SK-N-SH treated with all-trans-retinoic acid at 6 μM for 48 hours (cell line): Measurements from ENCODE around the gene PXK.

Experiments used
- ATAC-seq: fragments of 200-7000 bp; cut with Tn5 transposase; 3 replicates; pipeline ENCODE4 v1.9.1; 2020; ENCODE audit warnings: mild to moderate bottlenecking, moderate library complexity
- ARNTL ChIP-seq: fragments of 450-650 bp; formaldehyde crosslinking; IDR thresholded peaks from 2 replicates; pipeline ENCODE4 v1.5.0; 2020; ENCODE audit warnings: low read depth, mild to moderate bottlenecking, moderate library complexity, borderline replicate concordance
- CSDC2 ChIP-seq: fragments of 250-450 bp; sonication (Bioruptor Pico); IDR thresholded peaks from 2 replicates; pipeline ENCODE4 v1.5.0; 2020; ENCODE audit warnings: mild to moderate bottlenecking, moderate library complexity
- ESRRG ChIP-seq: fragments of 250-450 bp; sonication (Bioruptor Pico); IDR thresholded peaks from 2 replicates; pipeline ENCODE4 v1.6.1; 2021; ENCODE audit warnings: mild to moderate bottlenecking
- ISL1 ChIP-seq: fragments of 250-450 bp; sonication (Bioruptor Pico); IDR thresholded peaks from 2 replicates; pipeline ENCODE4 v2.1.2; 2022; ENCODE audit warnings: mild to moderate bottlenecking, moderate library complexity
- PATZ1 ChIP-seq: fragments of 250-450 bp; sonication (Bioruptor Pico); IDR thresholded peaks from 2 replicates; pipeline ENCODE4 v1.8.0; 2020; ENCODE audit warnings: mild to moderate bottlenecking, moderate library complexity, borderline replicate concordance
- POU6F1 ChIP-seq: fragments of 250-450 bp; sonication (Bioruptor Pico); IDR thresholded peaks from 2 replicates; pipeline ENCODE4 v1.8.0; 2021; ENCODE audit warnings: low read depth, mild to moderate bottlenecking, moderate library complexity, borderline replicate concordance
- PPARA ChIP-seq: fragments of 250-450 bp; sonication (Bioruptor Pico); IDR thresholded peaks from 2 replicates; pipeline ENCODE4 v1.5.0; 2020; ENCODE audit warnings: mild to moderate bottlenecking, borderline replicate concordance
- RARB ChIP-seq: fragments of 250-450 bp; sonication (Bioruptor Pico); IDR thresholded peaks from 2 replicates; pipeline ENCODE4 v1.8.0; 2021; ENCODE audit warnings: mild to moderate bottlenecking, moderate library complexity
- SNAI2 ChIP-seq: fragments of 250-450 bp; sonication (Bioruptor Pico); IDR thresholded peaks from 2 replicates; pipeline ENCODE4 v1.5.0; 2020; ENCODE audit warnings: mild to moderate bottlenecking, moderate library complexity
- TCF4 ChIP-seq: fragments of 250-450 bp; sonication (Bioruptor Pico); IDR thresholded peaks from 2 replicates; pipeline ENCODE4 v1.8.0; 2021; ENCODE audit warnings: mild to moderate bottlenecking, moderate library complexity, borderline replicate concordance
- TOX ChIP-seq: fragments of 250-450 bp; sonication (Bioruptor Pico); IDR thresholded peaks from 2 replicates; pipeline ENCODE4 v1.8.0; 2021; ENCODE audit warnings: mild to moderate bottlenecking, moderate library complexity, borderline replicate concordance
- ZFP3 ChIP-seq: fragments of 250-450 bp; sonication (Bioruptor Pico); IDR thresholded peaks from 2 replicates; pipeline ENCODE4 v1.5.0; 2020; ENCODE audit warnings: mild to moderate bottlenecking, moderate library complexity
- ZFP30 ChIP-seq: fragments of 450-650 bp; formaldehyde crosslinking; IDR thresholded peaks from 2 replicates; pipeline ENCODE4 v1.5.0; 2022; ENCODE audit warnings: mild to moderate bottlenecking, moderate library complexity
- ZNF565 ChIP-seq: fragments of 450-650 bp; formaldehyde crosslinking; conservative IDR thresholded peaks from 2 replicates; pipeline ENCODE4 v1.5.0; 2020; ENCODE audit warnings: low read depth, mild to moderate bottlenecking, moderate library complexity
- ZNF70 ChIP-seq: fragments of 450-650 bp; formaldehyde crosslinking; IDR thresholded peaks from 2 replicates; pipeline ENCODE4 v1.5.0; 2020; ENCODE audit warnings: mild to moderate bottlenecking, moderate library complexity
- ZNF8 ChIP-seq: fragments of 450-650 bp; formaldehyde crosslinking; IDR thresholded peaks from 2 replicates; pipeline ENCODE4 v1.5.0; 2020; ENCODE audit warnings: mild to moderate bottlenecking, moderate library complexity
- TF ChIP-seq, protein P1 (sequence below): fragments of 250-450 bp; sonication (Bioruptor Pico); IDR thresholded peaks from 2 replicates; pipeline ENCODE4 v1.5.0; 2020; ENCODE audit warnings: mild to moderate bottlenecking, moderate library complexity
- TF ChIP-seq, protein P2 (sequence below): fragments of 250-450 bp; sonication (Bioruptor Pico); IDR thresholded peaks from 2 replicates; pipeline ENCODE4 v1.5.1; 2021; ENCODE audit warnings: mild to moderate bottlenecking, moderate library complexity
- TF ChIP-seq, protein P3 (sequence below): fragments of 250-450 bp; sonication (Bioruptor Pico); IDR thresholded peaks from 2 replicates; pipeline ENCODE4 v1.5.1; 2020; ENCODE audit warnings: low read depth, mild to moderate bottlenecking, moderate library complexity

The PXK gene

DNA sequence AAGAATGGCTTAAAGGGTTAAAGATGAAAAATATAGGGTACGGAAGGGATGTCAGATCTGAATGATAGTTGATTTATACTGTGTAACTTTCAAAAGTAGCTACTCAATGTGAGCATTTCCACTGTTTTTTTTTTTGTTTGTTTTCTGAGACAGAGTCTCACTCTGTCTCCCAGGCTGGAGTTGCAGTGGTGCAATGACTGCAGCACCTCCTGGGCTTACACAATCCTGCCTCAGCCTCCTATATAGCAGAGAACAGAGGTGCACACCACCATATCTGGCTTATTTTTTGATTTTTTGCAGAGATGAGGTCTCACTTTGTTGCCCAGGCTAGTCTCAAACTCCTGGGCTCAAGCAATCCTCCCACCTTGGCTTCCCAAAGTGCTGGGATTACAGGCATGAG, 9.9 kb upstream of the PXK start:
- ATAC-seq = no peak
- TF ChIP-seq RARB (CRISPR knock-in tag) = no peak
- TF ChIP-seq, protein P1, sequence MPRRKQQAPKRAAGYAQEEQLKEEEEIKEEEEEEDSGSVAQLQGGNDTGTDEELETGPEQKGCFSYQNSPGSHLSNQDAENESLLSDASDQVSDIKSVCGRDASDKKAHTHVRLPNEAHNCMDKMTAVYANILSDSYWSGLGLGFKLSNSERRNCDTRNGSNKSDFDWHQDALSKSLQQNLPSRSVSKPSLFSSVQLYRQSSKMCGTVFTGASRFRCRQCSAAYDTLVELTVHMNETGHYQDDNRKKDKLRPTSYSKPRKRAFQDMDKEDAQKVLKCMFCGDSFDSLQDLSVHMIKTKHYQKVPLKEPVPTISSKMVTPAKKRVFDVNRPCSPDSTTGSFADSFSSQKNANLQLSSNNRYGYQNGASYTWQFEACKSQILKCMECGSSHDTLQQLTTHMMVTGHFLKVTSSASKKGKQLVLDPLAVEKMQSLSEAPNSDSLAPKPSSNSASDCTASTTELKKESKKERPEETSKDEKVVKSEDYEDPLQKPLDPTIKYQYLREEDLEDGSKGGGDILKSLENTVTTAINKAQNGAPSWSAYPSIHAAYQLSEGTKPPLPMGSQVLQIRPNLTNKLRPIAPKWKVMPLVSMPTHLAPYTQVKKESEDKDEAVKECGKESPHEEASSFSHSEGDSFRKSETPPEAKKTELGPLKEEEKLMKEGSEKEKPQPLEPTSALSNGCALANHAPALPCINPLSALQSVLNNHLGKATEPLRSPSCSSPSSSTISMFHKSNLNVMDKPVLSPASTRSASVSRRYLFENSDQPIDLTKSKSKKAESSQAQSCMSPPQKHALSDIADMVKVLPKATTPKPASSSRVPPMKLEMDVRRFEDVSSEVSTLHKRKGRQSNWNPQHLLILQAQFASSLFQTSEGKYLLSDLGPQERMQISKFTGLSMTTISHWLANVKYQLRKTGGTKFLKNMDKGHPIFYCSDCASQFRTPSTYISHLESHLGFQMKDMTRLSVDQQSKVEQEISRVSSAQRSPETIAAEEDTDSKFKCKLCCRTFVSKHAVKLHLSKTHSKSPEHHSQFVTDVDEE (CRISPR knock-in tag) = no peak
- no peak for TF ChIP-seq ZFP30 (CRISPR knock-in tag)
- TF ChIP-seq ARNTL (CRISPR knock-in tag) = no peak
- TF ChIP-seq ISL1 (CRISPR knock-in tag) = no peak
- TF ChIP-seq ZNF565 = no peak

- no peak for ATAC-seq
- TF ChIP-seq TOX (CRISPR knock-in tag) (no peak), PATZ1 (CRISPR knock-in tag) (no peak), ZNF70 (CRISPR knock-in tag) (no peak), RARB (CRISPR knock-in tag) (no peak), ESRRG (CRISPR knock-in tag) (no peak), PPARA (CRISPR knock-in tag) (no peak), TCF4 (no peak), SNAI2 (CRISPR knock-in tag) (no peak), ZFP30 (CRISPR knock-in tag) (no peak), ARNTL (CRISPR knock-in tag) (no peak), ZNF8 (CRISPR knock-in tag) (no peak), ZNF565 (no peak), ISL1 (CRISPR knock-in tag) (no peak), CSDC2 (no peak), POU6F1 (CRISPR knock-in tag) (no peak), ZFP3 (no peak)
- TF ChIP-seq, protein P2, sequence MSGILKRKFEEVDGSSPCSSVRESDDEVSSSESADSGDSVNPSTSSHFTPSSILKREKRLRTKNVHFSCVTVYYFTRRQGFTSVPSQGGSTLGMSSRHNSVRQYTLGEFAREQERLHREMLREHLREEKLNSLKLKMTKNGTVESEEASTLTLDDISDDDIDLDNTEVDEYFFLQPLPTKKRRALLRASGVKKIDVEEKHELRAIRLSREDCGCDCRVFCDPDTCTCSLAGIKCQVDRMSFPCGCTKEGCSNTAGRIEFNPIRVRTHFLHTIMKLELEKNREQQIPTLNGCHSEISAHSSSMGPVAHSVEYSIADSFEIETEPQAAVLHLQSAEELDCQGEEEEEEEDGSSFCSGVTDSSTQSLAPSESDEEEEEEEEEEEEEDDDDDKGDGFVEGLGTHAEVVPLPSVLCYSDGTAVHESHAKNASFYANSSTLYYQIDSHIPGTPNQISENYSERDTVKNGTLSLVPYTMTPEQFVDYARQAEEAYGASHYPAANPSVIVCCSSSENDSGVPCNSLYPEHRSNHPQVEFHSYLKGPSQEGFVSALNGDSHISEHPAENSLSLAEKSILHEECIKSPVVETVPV (CRISPR knock-in tag) = no peak
- TF ChIP-seq, protein P3, sequence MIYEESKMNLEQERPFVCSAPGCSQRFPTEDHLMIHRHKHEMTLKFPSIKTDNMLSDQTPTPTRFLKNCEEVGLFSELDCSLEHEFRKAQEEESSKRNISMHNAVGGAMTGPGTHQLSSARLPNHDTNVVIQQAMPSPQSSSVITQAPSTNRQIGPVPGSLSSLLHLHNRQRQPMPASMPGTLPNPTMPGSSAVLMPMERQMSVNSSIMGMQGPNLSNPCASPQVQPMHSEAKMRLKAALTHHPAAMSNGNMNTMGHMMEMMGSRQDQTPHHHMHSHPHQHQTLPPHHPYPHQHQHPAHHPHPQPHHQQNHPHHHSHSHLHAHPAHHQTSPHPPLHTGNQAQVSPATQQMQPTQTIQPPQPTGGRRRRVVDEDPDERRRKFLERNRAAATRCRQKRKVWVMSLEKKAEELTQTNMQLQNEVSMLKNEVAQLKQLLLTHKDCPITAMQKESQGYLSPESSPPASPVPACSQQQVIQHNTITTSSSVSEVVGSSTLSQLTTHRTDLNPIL = no peak
- TF ChIP-seq, all 23 proteins: peak for 0
Observed at GRCh38 chr3:58323529-58324390, 8.9 kb upstream of the PXK start.
